GM18498 (cell line): ENCODE results near the gene PCSK6.
"Not testable (repeated sequence)": the region's sequence is repeated elsewhere in the genome, so short reads cannot be mapped to it uniquely, and the experiment has no call there.

Experiments
- ATAC-seq: cut with Tn5 transposase; IDR thresholded peaks from one replicate; pipeline ENCODE4 v1.9.1; 2021; ENCODE audit warnings: mild to moderate bottlenecking, moderate library complexity; ENCODE audit not compliant: unreplicated experiment

The PCSK6 gene

DNA sequence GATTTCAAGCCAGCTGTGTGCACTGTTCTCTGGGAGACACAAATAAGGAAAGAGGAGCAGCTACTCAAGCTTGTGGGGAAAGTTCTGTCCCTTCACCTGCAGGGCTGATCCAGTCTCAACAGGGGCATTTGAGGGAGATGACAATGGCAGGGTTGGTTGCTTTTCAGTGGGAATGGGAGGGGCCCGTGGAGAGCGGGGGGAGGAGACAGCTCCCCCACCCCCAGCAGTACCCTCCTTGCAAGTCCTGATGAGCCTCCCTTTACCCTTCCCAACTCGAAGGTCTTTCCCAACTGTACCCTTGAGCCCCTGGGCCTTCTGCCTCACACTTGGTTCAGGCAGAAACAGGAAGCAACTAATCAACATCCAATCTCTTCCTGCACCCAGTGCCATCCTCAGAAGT, 122.7 kb downstream of the PCSK6 start:
- no peak for ATAC-seq

DNA sequence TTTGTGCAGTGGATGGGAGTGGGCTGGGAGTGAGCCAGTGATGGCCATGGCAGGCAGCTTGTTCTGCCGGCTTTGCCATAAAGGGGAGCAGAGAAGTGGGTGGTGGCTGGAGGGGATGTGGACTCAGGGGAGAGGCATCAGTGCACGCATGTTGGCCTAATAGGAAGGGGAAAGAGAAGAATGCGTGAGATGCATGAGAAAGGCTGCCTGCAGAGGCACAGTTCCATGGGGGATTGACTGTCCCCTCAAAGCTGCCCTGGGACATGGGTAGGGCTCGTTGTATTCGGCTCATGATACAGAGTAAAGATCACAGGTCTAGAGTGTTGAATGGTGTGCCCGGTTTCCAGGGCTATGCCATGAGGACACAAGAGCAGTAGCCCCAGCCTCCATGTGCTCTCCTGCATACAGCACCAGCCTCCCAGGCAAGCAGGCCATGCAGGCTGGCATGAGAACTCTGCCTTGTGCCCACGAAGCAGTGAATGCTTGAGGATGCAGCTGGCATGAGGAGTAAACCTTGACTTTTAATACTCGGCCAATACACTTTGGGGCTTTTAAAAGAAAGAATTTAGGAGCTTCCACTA, 126.4 kb downstream of the PCSK6 start:
- ATAC-seq, result no peak

- no peak for ATAC-seq
Measured at GRCh38 chr15:101362359-101362758, 127.1 kb downstream of the PCSK6 start.

- no peak for ATAC-seq
Measured at GRCh38 chr15:101361418-101361817, 128.1 kb downstream of the PCSK6 start.

GRCh38 chr15:101359365-101359947, 130.1 kb downstream of the PCSK6 start:
- ATAC-seq, result no peak

DNA sequence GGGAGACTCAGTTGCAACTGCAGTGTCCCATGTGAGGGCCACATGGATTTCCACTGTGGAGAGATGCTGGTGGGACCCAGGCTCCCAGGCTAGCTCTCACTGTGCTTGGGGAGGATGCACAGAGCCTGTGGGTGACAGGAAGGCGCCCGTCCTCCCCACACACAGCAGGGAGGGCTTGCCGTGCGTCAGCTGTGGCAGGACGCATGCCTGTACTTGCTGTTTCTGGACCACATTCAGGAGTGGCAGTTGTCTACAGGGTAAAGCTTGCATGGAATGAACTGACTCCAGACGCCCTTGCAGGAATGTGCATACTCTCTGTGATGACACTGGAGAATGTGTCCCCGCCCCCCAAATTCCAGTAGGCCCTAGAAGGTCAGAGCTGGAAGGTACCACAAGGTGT, 130.6 kb downstream of the PCSK6 start:
- no peak for ATAC-seq

DNA sequence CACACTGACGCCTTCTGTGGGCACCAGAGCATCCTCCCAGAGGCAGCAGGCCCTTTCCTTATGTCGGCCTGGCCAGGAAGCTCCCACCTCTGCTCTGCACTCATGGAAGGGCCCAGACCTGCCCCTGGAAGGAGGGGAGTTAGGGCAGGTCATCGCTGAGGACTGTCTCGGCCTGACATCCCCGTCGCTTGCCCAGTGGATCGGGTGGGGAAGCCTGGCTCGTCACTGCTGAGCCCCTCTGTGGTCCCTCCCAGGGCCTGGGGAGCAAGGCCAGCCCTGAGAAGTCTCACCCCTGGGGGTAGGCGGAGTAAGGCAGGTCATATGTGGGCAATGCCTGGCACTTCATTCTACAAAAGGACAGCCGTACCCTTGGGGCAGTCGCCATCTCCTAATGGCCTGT, 131.6 kb downstream of the PCSK6 start:
- ATAC-seq, result no peak

- ATAC-seq, result no peak
Measured at GRCh38 chr15:101357333-101357732, 132.2 kb downstream of the PCSK6 start.

DNA sequence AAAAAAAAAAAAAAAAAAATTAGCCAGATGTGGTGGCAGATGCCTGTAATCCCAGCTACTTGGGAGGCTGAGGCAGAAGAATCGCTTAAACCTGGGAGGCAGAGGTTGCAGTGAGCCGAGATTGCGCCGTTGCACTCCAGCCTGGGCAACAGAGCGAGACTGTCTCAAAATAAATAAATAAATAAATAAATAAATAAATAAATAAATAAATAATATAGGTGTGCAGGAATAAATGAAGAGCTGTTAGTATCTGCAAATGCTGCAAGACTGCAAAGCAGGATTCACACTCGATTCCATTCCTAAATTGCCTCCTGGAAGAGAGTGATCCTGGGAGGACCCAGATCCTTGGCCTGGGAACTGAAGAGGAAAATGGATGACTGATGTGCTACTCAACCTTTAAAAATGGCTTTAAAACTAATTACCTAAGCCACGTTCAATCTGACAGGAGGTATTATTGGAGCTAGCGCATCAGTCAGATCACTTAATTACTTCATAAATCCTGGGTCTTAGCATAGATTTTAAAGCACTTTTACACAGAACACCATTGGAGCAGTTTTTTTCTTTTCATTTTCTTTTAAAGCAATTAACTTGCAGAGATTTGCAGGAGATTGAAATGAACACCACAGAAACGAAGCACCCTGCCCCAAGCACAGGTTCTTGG, 132.9 kb downstream of the PCSK6 start:
- not testable (repeated sequence) for ATAC-seq

GRCh38 chr15:101355678-101356464, 133.6 kb downstream of the PCSK6 start:
- ATAC-seq, result no peak

DNA sequence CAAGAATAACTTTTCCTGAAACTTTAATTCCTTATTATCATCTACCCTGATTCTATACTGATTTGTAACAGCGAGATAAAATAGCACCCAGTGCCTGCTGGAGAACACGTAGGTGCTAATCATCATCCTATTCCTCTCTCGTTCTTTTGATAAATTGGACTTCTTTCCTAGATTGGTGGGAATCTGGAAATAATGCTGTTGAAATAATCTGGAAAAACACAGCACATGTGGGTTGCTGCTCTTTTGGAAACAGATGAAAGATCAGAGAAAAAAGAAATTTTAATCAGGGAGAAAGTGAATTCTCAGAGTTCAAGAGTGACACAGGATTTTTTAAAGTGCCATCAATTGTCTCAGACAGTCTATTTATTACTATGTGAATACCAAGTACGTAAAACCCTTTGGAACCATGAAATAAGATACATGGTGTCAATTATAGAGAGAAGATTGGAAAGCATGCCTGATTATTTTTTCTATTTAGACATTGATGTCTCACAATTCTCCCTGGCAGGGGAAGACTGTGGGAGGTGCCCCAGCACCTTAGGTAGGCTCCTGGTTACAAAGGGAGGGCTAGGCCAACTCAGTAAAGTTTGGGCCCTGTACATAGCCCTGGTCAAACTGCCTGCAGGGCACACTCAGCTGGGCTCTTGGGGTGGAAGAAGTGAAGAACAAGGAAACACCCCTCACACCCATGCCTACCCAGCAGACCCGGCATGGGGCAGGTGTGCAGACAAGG, 134.4 kb downstream of the PCSK6 start:
- ATAC-seq, result no peak

DNA sequence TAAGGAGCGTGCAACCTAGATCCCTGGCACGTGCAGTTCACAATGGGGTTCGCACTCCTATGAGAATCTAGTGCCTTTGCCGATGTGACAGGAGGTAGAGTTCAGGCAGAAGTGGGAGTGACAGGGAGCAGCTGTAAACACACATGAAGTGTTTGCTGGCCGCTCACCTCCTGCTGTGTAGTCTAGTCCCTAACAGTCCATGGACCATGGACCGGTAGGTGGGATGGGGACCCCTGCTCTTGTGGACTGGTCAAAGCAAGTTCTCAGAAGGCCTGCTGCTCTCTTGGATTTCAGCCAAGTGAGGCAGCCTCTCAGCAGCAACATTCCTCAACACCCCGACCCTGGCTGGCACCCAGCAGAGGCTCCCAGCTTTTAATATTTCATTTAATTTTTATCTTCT, 136.3 kb downstream of the PCSK6 start:
- no peak for ATAC-seq

- no peak for ATAC-seq
Measured at GRCh38 chr15:101351736-101352135, 137.8 kb downstream of the PCSK6 start.

DNA sequence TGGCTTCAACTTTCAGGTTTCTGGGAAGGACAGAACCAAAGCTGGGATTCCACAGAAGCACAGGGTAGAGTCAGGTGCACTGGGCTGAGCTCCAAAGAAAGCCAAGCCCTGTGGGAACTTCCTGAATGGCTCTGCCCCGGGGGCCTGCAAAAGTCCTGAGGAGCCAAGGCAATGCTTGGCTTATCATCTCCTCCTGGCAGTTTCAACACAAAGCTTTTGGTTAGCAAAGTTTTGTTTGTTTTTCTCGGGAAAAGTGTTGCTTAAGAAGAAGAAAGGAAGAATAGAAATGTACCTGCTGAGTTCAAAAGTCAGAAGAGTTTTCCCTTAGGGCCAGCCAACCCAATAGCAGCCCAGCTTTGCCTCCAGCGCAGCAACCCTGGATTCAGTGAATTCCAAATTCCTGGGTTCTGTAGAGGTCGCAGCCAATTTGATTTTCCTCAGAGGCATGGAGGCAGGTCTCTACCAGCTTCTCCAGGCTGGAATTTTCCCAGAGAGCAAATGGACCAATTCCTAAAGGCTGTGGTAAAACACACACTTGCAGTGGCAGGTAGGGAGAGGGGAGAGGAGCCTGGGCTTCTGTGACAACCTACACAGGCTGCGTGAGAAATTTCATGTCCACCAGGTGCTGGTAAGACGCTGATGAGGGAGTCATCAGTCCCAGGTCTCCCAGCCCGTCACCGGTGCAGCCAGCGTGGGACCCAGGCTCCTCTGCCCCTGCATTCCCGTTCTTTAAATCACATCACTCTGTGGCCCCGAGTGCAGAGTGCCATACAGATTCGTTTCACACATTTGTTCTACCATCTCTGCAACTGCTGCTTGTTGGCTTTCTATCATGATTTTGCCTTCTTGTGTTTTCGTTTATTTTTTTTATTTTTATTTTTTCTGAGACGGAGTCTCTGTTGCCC, 140.2 kb downstream of the PCSK6 start:
- no peak for ATAC-seq

GRCh38 chr15:101348643-101349042, 140.9 kb downstream of the PCSK6 start:
- ATAC-seq, result no peak

DNA sequence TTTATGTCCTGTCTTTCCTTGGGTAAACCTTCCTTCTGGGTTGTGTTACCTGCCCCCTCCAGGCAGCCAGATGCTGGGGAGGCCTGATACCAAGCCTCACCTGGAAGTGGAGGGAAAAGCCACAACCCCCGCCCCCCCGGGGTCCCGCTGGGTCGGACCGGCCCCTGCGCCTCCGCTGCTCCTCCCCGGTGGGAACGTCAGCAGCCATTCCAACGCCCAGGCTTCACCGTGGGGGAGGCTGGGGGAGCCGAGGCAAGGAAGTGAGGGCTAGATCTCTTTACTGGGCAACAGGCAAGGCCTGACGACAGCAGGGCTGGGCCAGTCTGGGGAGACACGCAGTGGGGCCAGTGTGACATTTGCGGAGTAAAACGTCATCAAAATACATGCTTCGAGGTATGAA, 141.5 kb downstream of the PCSK6 start:
- ATAC-seq, result no peak

- no peak for ATAC-seq
Measured at GRCh38 chr15:101347454-101347853, 142.1 kb downstream of the PCSK6 start.

DNA sequence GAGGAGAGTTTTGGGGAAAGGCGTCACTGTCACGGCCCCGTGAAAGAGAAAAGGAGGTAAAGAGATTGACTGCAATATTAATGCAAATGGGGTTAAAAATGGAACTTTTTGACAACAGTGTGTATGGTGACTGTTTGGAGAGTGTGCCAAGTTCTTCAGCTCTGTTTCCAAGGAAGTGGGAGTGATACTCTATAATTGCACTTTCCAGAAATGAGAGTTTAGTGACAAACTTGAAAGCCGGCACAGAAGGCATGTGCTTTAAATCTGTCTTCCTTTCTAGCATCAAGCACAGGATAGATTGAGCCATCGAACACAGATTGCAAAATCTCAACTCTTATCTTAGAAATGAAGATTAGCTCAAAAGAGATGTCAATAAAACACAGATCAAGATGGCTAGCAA, 142.6 kb downstream of the PCSK6 start:
- no peak for ATAC-seq

DNA sequence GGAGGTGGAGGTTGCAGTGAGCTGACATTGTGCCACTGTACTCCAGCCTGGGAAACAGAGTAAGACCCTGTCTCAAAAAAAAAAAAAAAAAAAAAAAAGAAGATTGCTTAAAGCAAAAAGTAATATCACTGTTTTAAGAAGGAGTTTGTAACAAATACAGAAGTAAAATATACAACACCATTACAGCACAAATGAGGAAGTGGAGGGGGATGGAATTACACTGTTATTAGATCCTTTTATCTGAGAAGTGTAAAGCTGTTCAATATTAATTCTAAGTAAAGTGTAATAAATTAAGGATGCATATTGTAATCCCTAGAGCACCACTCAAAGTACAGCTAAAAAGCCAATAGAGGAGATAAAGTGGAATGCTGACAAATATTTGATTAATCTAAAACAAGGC, 147.5 kb downstream of the PCSK6 start:
- ATAC-seq, result no peak

DNA sequence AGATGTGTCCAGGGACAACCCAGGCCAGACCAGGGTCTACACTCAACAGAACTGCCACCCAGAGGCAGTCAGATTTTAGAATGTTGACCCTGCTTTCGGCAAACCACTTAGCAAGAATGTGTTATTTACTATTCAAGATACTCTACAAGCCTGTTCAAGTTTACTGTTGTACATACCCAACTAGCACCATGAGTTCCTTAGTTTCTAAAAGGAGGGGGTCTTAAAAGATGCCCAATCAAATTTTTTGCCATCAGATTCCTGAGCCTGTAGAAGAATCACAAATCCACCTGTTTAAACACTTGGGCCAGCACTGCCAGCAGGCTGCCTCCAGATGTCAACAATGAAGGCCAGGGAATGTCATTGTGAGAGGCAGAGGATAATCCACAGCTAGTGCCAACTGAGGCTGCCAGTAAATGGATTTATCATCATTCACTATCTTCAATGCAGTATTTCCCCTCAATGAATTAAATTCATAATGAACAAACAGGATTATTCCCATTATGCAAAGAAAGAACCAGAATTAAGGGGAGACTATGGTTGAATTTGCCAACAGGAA, 150.9 kb downstream of the PCSK6 start:
- no peak for ATAC-seq
